GM10248 (cell line): ENCODE results near the gene SETD2.
"Not testable (repeated sequence)": the region's sequence is repeated elsewhere in the genome, so short reads cannot be mapped to it uniquely, and the experiment has no call there.

ENCODE experiments used
- CTCF ChIA-PET: fragments of 300-600 bp; sonication (Branson Sonifier 250); formaldehyde crosslinking; extraction: SDS; loops from one replicate; lab custom pipeline; 2021; ENCODE audit warnings: antibody characterized with exemption; lab: Yijun Ruan, JAX
- POLR2A ChIA-PET: fragments of 350-650 bp; sonication (Branson Sonifier 250); formaldehyde crosslinking; extraction: SDS; loops from one replicate; lab custom pipeline; 2020; ENCODE audit warnings: antibody characterized with exemption; lab: Yijun Ruan, JAX
- DNase-seq: peaks from one replicate; pipeline ENCODE4 v3.0.0; 2012; ENCODE audit errors: extremely low spot score
- CTCF ChIP-seq: IDR thresholded peaks from 2 replicates; pipeline ENCODE4 v1.5.1; 2012; ENCODE audit warnings: mild to moderate bottlenecking, low read depth; ENCODE audit errors: extremely low read depth, missing control alignments, control extremely low read depth

SETD2 gene

GRCh38 chr3:47194994-47195393, 31.1 kb upstream of the SETD2 start:
- POLR2A ChIA-PET: interaction anchor here (0.7 kb wide), 1 partner anchor 74 kb away, joined by 5 read pairs; no protein-coding TSS in a partner anchor
- DNase-seq: no peak
- CTCF ChIA-PET: interaction anchor here (1.5 to 2.5 kb wide), 2 partner anchors 14 to 21 kb away, joined by 5 to 10 read pairs; no protein-coding TSS in a partner anchor
- no peak for TF ChIP-seq CTCF

GRCh38 chr3:47193871-47194859, 30.3 kb upstream of the SETD2 start:
- POLR2A ChIA-PET: interaction anchor here (0.7 kb wide), 1 partner anchor 73 kb away, joined by 5 read pairs; no protein-coding TSS in a partner anchor
- CTCF ChIA-PET: interaction anchor here (1.1 to 2.5 kb wide), 6 partner anchors 8 to 34 kb away, joined by 3 to 10 read pairs (median 4); no protein-coding TSS in a partner anchor
- no peak for DNase-seq
- no peak for TF ChIP-seq CTCF

GRCh38 chr3:47186285-47186684, 22.4 kb upstream of the SETD2 start:
- CTCF ChIA-PET: no interaction called here
- no peak for TF ChIP-seq CTCF

GRCh38 chr3:47181685-47182084, 17.8 kb upstream of the SETD2 start:
- DNase-seq, POLR2A ChIA-PET: not testable (repeated sequence)
- CTCF ChIA-PET: interaction anchor here (1.5 to 2.4 kb wide), 2 partner anchors 13 to 17 kb away, joined by 5 to 10 read pairs; no protein-coding TSS in a partner anchor

More at GRCh38 chr3:47186285-47186684, 22.4 kb upstream of the SETD2 start:
- POLR2A ChIA-PET: no interaction called here
- no peak for DNase-seq

GRCh38 chr3:47180011-47180410, 16.1 kb upstream of the SETD2 start:
- POLR2A ChIA-PET: not testable (repeated sequence)
- CTCF ChIA-PET: interaction anchor here (1.0 to 2.4 kb wide), 2 partner anchors 9 to 15 kb away, joined by 3 to 10 read pairs; no protein-coding TSS in a partner anchor

GRCh38 chr3:47176582-47176981, 12.7 kb upstream of the SETD2 start:
- no peak for TF ChIP-seq CTCF
- CTCF ChIA-PET: interaction anchor here (1.0 to 1.8 kb wide), 2 partner anchors 12 to 26 kb away, joined by 3 to 7 read pairs; no protein-coding TSS in a partner anchor
- POLR2A ChIA-PET: interaction anchor here (0.7 kb wide), 1 partner anchor 511 kb away, joined by 6 read pairs; no protein-coding TSS in a partner anchor
- DNase-seq: no peak

More at GRCh38 chr3:47180011-47180410, 16.1 kb upstream of the SETD2 start:
- not testable (repeated sequence) for DNase-seq
